ENCODE measurements around the gene UBE2B. TPM values are rescaled to one million over a fixed set of nuclear protein-coding genes. Genes with fewer than 3 reads are reported as not detected.

Gene UBE2B
- total RNA-seq, 3 donors from 2014 or later = 54.6 to 76.7 (median 72.2) TPM

DNA sequence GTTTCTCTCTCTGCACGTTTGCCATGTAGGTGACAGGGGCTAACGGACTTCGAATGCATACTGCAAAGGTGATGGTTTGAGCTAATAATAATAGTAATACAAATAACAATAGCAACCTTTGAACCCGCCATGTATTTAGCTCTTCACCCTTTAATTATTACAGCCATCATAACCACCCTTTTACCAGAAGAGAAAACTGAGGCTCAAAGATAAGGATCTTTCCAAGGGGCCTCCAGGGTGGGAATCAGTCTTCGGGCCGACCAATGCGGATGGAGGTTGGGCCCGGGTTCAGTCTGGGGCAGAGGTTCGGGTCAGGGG lies 39.8 kb downstream of the UBE2B start:
- Histone ChIP-seq H3K4me1 (peaks cover 4 to 8% of the 10 kb centered on the region in 2 donors), H3K27me3 (no peaks in the 10 kb centered on the region), H3K9me3 (no peaks in the 10 kb centered on the region), H3K27ac (peak overlapping the region; percentile 84 to 89), H3K4me3 (peak overlapping the region; percentile 75 to 98 (median 77)), H3K36me3 (no peaks in the 10 kb centered on the region)
- no peak for DNase-seq (ENCODE audit: low spot score in 2 of 2)
- intact Hi-C loops (cut with DNase I; ENCODE audit: low total_unique reads) = loop anchor here (10.0 kb wide), 2 partner anchors 54 to 114 kb away; partner anchors contain the start of gene JADE2
- TF ChIP-seq POLR2A (IDR thresholded peaks at IDR 0.05) = no peak
- no peak for TF ChIP-seq CTCF (IDR thresholded peaks at IDR 0.05)
- TF ChIP-seq POLR2AphosphoS5 (IDR thresholded peaks at IDR 0.05) = no peak

DNA sequence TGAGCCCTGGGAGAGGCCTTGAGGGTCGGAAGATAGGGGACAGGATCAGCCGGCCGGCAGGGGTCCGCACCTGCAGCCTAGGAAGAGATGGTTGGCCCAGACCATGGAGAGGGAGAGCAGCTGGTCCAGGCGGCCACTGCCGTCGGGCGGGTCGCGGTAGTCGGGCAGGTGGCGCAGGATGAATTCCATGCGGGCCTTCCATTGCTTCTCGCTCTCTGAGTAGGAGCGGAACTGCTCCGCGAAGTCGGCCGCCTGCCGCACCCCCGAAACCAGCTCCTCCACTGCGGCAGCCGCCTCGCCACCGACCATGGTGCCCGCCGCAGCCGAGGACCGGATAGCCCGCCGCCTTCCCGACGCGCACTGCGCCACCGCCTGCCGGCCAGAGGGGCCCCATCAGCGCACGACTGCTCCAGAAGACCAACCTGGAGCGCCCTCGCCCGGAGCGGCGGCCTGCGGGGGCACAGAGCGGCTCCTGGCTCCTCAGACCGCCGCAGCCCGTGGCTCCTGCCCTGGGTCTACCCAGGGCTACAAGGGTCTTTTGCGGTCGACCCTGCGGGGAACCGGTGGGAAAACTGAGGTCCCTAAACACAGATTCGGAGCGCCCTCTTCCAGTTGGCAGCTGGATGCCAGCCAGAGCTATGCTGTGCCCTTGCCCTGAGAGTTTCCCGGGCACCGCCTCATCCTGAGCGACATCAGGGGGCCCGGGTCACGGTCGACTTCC lies 40.3 kb downstream of the UBE2B start, which contains the start of gene CDKN2AIPNL:
Gene CDKN2AIPNL, minus strand, starts transcription at position 336 of the 721 bp plus-strand sequence. Its CDS starts 27 bp downstream, at position 309.
- H3K36me3 ChIP-seq = no peaks in the 10 kb centered on the region
- peaks cover 4 to 8% of the 10 kb centered on the region in 2 donors for H3K4me1 ChIP-seq
- TF ChIP-seq POLR2AphosphoS5 (IDR thresholded peaks at IDR 0.05) (peak; percentile 72 to 89 (median 73)), POLR2A (IDR thresholded peaks at IDR 0.05) (no peak), CTCF (IDR thresholded peaks at IDR 0.05) (peak; percentile 20 to 84 (median 76))
- peak within 1 kb of the TSS; percentile 75 to 98 (median 77) for H3K4me3 ChIP-seq
- H3K9me3 ChIP-seq = no peaks in the 10 kb centered on the region
- intact Hi-C loops (cut with DNase I; ENCODE audit: low total_unique reads) = loop anchor here (10.0 kb wide), 2 partner anchors 53 to 113 kb away; partner anchors contain the start of gene JADE2
- DNase-seq (ENCODE audit: low spot score in 2 of 2) = peak; percentile 82 to 88
- H3K27me3 ChIP-seq = no peaks in the 10 kb centered on the region
- peak within 1 kb of the TSS; percentile 84 to 89 for H3K27ac ChIP-seq

DNA sequence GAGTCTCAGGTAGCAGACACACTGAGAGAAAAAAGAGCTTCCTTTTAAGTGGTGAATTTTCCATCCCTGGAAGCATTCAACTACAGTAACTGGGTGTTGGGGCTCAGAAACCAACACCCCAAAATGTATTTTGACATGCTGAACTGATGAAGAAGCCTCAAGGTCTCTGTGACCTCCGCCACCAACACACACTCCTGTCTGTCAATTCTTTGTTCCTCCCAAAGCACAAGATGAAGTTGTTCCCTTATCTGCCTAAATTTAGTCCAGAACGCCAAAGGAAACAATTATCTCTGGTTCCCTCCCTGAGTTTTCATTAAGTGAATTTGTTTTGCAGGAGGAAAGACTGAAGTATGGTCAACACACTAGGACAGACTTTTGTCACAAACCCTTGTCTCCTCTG lies 41.7 kb downstream of the UBE2B start:
- H3K27ac ChIP-seq = peak overlapping the region in 1 of 2 donors; percentile 84
- TF ChIP-seq CTCF (IDR thresholded peaks at IDR 0.05) (no peak), POLR2AphosphoS5 (IDR thresholded peaks at IDR 0.05) (no peak)
- intact Hi-C loops (cut with DNase I; ENCODE audit: low total_unique reads) = loop anchor here (10.0 kb wide), 2 partner anchors 52 to 112 kb away; partner anchors contain the start of gene JADE2
- no peaks in the 10 kb centered on the region for H3K9me3 ChIP-seq
- no peak for DNase-seq (ENCODE audit: low spot score in 2 of 2)
- no peaks in the 10 kb centered on the region for H3K36me3 ChIP-seq
- no peak overlapping the region for H3K4me3 ChIP-seq
- H3K4me1 ChIP-seq = peaks cover 4 to 8% of the 10 kb centered on the region in 2 donors
- no peaks in the 10 kb centered on the region for H3K27me3 ChIP-seq

DNA sequence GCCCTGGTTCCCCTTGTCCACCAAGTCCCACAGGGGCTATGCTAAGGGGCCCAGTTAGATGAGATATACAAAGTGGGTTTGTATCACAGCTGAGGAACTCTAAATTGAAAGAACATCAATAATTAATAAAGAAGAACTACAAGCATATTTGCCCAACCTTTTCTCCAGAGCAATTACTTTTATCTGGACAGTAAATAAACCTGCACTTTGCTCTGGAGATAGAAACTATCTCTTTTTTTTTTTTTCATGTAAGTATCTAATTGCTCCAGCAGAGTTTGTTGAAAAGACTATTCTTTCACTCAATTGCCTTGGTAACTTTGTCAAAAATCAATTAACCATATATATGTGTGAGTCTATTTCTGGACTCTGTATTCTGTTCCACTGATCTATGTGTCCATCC lies 46.3 kb downstream of the UBE2B start:
- Histone ChIP-seq H3K9me3 (peaks cover 0 to 8% of the 10 kb centered on the region in 2 donors), H3K4me1 (no peaks in the 10 kb centered on the region), H3K27ac (no peak overlapping the region), H3K4me3 (no peak overlapping the region), H3K36me3 (no peaks in the 10 kb centered on the region), H3K27me3 (no peaks in the 10 kb centered on the region)
- intact Hi-C loops (cut with DNase I; ENCODE audit: low total_unique reads) = loop anchor here (10.0 kb wide), 2 partner anchors 47 to 107 kb away; partner anchors contain the start of gene JADE2
- DNase-seq (ENCODE audit: low spot score in 2 of 2) = no peak
- TF ChIP-seq POLR2A (IDR thresholded peaks at IDR 0.05) (no peak), POLR2AphosphoS5 (IDR thresholded peaks at IDR 0.05) (no peak), CTCF (IDR thresholded peaks at IDR 0.05) (no peak)

DNA sequence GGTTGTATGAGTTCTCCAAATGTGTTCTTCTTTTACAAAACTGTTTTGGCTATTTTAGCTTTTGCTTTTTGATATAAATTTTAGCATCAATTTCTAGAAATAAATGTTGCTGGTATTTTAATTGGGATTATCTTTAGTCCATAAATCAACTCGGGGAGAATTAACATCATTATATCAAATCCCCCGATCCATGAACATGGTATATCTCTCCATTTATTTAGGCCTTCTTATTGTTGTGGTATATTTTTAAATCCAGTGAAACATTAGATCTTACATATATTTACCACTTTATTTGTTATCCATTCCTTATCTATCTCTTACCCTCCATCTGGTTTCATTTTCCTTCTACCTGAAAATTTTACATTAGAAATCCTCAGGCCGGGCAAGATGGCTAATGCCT lies 47.6 kb downstream of the UBE2B start:
- Histone ChIP-seq H3K36me3 (no peaks in the 10 kb centered on the region), H3K27me3 (no peaks in the 10 kb centered on the region), H3K4me3 (no peak overlapping the region), H3K4me1 (no peaks in the 10 kb centered on the region), H3K9me3 (peaks cover 0 to 8% of the 10 kb centered on the region in 2 donors), H3K27ac (no peak overlapping the region)
- no peak for DNase-seq (ENCODE audit: low spot score in 2 of 2)
- no peak for TF ChIP-seq POLR2A (IDR thresholded peaks at IDR 0.05)
- TF ChIP-seq CTCF (IDR thresholded peaks at IDR 0.05) = no peak
- TF ChIP-seq POLR2AphosphoS5 (IDR thresholded peaks at IDR 0.05) = no peak
- intact Hi-C loops (cut with DNase I; ENCODE audit: low total_unique reads) = loop anchor here (10.0 kb wide), 2 partner anchors 46 to 106 kb away; partner anchors contain the start of gene JADE2
